GM23338 (cell line): ENCODE results near the gene TTC5. TPM values are rescaled to one million over a fixed set of nuclear protein-coding genes. Genes with fewer than 3 reads are reported as not detected.

Experiments
- ATAC-seq: fragments of 200-7000 bp; cut with Tn5 transposase; 3 replicates; pipeline ENCODE4 v1.9.1; 2020
- DNase-seq: peaks from one replicate; pipeline ENCODE4 v3.0.0-alpha.2; 2015; ENCODE audit warnings: low spot score
- H2AFZ ChIP-seq: fragments of 200-600 bp; sonication (generic); 2 replicates; pipeline ENCODE4 v1.8.0; 2016; ENCODE audit warnings: antibody characterized with exemption, mild to moderate bottlenecking, moderate library complexity
- H3F3A ChIP-seq: fragments of 200-600 bp; sonication (generic); replicated peaks from 2 replicates; pipeline ENCODE4 v1.8.0; 2017; ENCODE audit warnings: antibody characterized with exemption, mixed run types, low read depth
- H3K27ac ChIP-seq: fragments of 200-600 bp; sonication (generic); 2 replicates; pipeline ENCODE4 v1.6.1; 2016; ENCODE audit warnings: low read depth
- H3K27me3 ChIP-seq: fragments of 200-600 bp; sonication (generic); 2 replicates; pipeline ENCODE4 v1.8.0; 2016; ENCODE audit warnings: mild to moderate bottlenecking, mixed run types, moderate library complexity; ENCODE audit not compliant: insufficient read depth
- H3K36me3 ChIP-seq: fragments of 200-600 bp; sonication (generic); 2 replicates; pipeline ENCODE4 v1.8.0; 2016; ENCODE audit warnings: mild to moderate bottlenecking; ENCODE audit not compliant: insufficient read depth
- H3K4me1 ChIP-seq: fragments of 200-600 bp; sonication (generic); 2 replicates; pipeline ENCODE4 v1.8.0; 2016; ENCODE audit warnings: mild to moderate bottlenecking, moderate library complexity; ENCODE audit not compliant: insufficient read depth
- H3K4me2 ChIP-seq: fragments of 200-600 bp; sonication (generic); 2 replicates; pipeline ENCODE4 v1.7.1; 2017; ENCODE audit warnings: mixed run types
- H3K4me3 ChIP-seq: fragments of 200-600 bp; sonication (generic); 2 replicates; pipeline ENCODE4 v1.6.1; 2016; ENCODE audit warnings: mixed run types
- H3K79me2 ChIP-seq: fragments of 200-600 bp; sonication (generic); replicated peaks from 2 replicates; pipeline ENCODE4 v1.8.0; 2017; ENCODE audit warnings: mild to moderate bottlenecking; ENCODE audit not compliant: insufficient read depth
- H3K9me2 ChIP-seq: fragments of 200-600 bp; sonication (generic); 2 replicates; pipeline ENCODE4 v1.8.0; 2017; ENCODE audit not compliant: insufficient read depth
- H4K20me1 ChIP-seq: fragments of 200-600 bp; sonication (generic); replicated peaks from 2 replicates; pipeline ENCODE4 v1.8.0; 2017; ENCODE audit warnings: mild to moderate bottlenecking; ENCODE audit not compliant: insufficient read depth
- H3K27ac Mint-ChIP-seq: 2 replicates; pipeline ENCODE4 v1.8.0; 2020; ENCODE audit warnings: inconsistent platforms, mild to moderate bottlenecking, moderate library complexity, mixed read lengths
- H3K27me3 Mint-ChIP-seq: 3 replicates; pipeline ENCODE4 v1.8.0; 2022; ENCODE audit warnings: low read depth, mild to moderate bottlenecking, moderate library complexity, mixed read lengths, inconsistent platforms; ENCODE audit not compliant: insufficient read depth, poor library complexity
- H3K36me3 Mint-ChIP-seq: 3 replicates; pipeline ENCODE4 v1.8.0; 2021; ENCODE audit warnings: low read depth, mild to moderate bottlenecking, inconsistent platforms, moderate library complexity, mixed read lengths
- H3K4me1 Mint-ChIP-seq: 3 replicates; pipeline ENCODE4 v1.8.0; 2020; ENCODE audit warnings: mild to moderate bottlenecking, inconsistent platforms, mixed read lengths
- H3K4me3 Mint-ChIP-seq: 3 replicates; pipeline ENCODE4 v1.8.0; 2021; ENCODE audit warnings: moderate library complexity, mild to moderate bottlenecking, inconsistent platforms, mixed read lengths
- H3K9me3 Mint-ChIP-seq: 3 replicates; pipeline ENCODE4 v1.8.0; 2020; ENCODE audit warnings: moderate library complexity, mild to moderate bottlenecking, inconsistent platforms, mixed read lengths
- CREB1 ChIP-seq: fragments of 250-450 bp; sonication (Bioruptor Pico); IDR thresholded peaks from 2 replicates; pipeline ENCODE4 v1.5.0; 2020; ENCODE audit warnings: low read depth, mild to moderate bottlenecking, moderate library complexity
- ETS1 ChIP-seq: IDR thresholded peaks from 2 replicates; pipeline ENCODE4 v1.6.1; 2016; ENCODE audit warnings: antibody characterized with exemption
- EZH2phosphoT487 ChIP-seq: fragments of 200-600 bp; sonication (generic); IDR thresholded peaks from one replicate; pipeline ENCODE4 v1.8.1; 2018; ENCODE audit warnings: antibody characterized with exemption; ENCODE audit not compliant: unreplicated experiment
- NANOG ChIP-seq: IDR thresholded peaks from 2 replicates; pipeline ENCODE4 v1.6.1; 2016; ENCODE audit warnings: antibody characterized with exemption, borderline replicate concordance
- POLR2AphosphoS5 ChIP-seq: IDR thresholded peaks from 2 replicates; pipeline ENCODE4 v1.6.1; 2016; ENCODE audit warnings: antibody characterized with exemption, low read depth
- REST ChIP-seq: IDR thresholded peaks from one replicate; pipeline ENCODE4 v1.6.1; 2018; ENCODE audit warnings: antibody characterized with exemption; ENCODE audit not compliant: unreplicated experiment
- STAT1 ChIP-seq: IDR thresholded peaks from one replicate; pipeline ENCODE4 v1.6.1; 2016; ENCODE audit warnings: antibody characterized with exemption; ENCODE audit not compliant: unreplicated experiment
- ZNF114 ChIP-seq: fragments of 250-450 bp; sonication (Bioruptor Pico); IDR thresholded peaks from 2 replicates; pipeline ENCODE4 v1.5.0; 2020; ENCODE audit warnings: mild to moderate bottlenecking, moderate library complexity
- ZNF331 ChIP-seq: fragments of 250-450 bp; sonication (Bioruptor Pico); IDR thresholded peaks from 2 replicates; pipeline ENCODE4 v1.5.0; 2020; ENCODE audit warnings: low read depth, mild to moderate bottlenecking, moderate library complexity
- polyA plus RNA-seq: library from polyadenylated mRNA; unstranded; fragments of >200 nt; fragmentation: Nextera tagmentation; extraction: Ambion mirVana; gene quantifications from 2 replicates; pipeline ENCODE4 v1.2.1, GENCODE V29; 2016
- total RNA-seq: library from RNA; depleted of rRNA; stranded (reverse); fragments of >200 nt; shearing (Covaris generic); gene quantifications from 2 replicates; pipeline ENCODE4 v1.2.3, GENCODE V29; 2014

Gene TTC5
- total and polyA plus RNA-seq, 2 experiments from 2014 or later: 9.3 to 14.6 TPM

- no peak for ATAC-seq
- peaks cover 75% of the 10 kb centered on the region for H3K36me3 ChIP-seq
- H4K20me1 ChIP-seq: peaks cover 38% of the 10 kb centered on the region
- H3K27ac Mint-ChIP-seq: no peak overlapping the region
- H3K36me3 Mint-ChIP-seq: peaks cover 87% of the 10 kb centered on the region
- H3K4me2 ChIP-seq: no peak overlapping the region
- DNase-seq: no peak
- peaks cover 50% of the 10 kb centered on the region for H3K79me2 ChIP-seq
- H3K4me1 Mint-ChIP-seq: no peaks in the 10 kb centered on the region
- H3K4me3 Mint-ChIP-seq: no peak overlapping the region
- H3K9me3 Mint-ChIP-seq: peaks cover 10% of the 10 kb centered on the region
- H3K27ac ChIP-seq: no peak overlapping the region
- H3K4me1 ChIP-seq: no peaks in the 10 kb centered on the region
- peaks cover 33% of the 10 kb centered on the region for H3F3A ChIP-seq
- no peak overlapping the region for H3K4me3 ChIP-seq
- TF ChIP-seq EZH2phosphoT487 (no peak), POLR2AphosphoS5 (no peak), STAT1 (no peak), REST (no peak), CREB1 (CRISPR knock-in tag) (no peak), ZNF331 (CRISPR knock-in tag) (no peak)
- no peaks in the 10 kb centered on the region for H3K27me3 ChIP-seq
- no peak overlapping the region for H2AFZ ChIP-seq
- H3K27me3 Mint-ChIP-seq: peaks cover 15% of the 10 kb centered on the region
- H3K9me2 ChIP-seq: no peaks in the 10 kb centered on the region
These were observed 8.3 kb upstream of the TTC5 start for GRCh38 chr14:20314026-20314425.

- Histone ChIP-seq H3F3A (no peaks in the 10 kb centered on the region), H3K9me2 (no peaks in the 10 kb centered on the region), H3K4me1 (peaks cover 7% of the 10 kb centered on the region; the same call in 1 of the 2 replicates), H3K79me2 (peaks cover 31% of the 10 kb centered on the region), H2AFZ (no peak overlapping the region), H3K27me3 (no peaks in the 10 kb centered on the region), H4K20me1 (peaks cover 4% of the 10 kb centered on the region; the same call in 1 of the 2 replicates), H3K27ac (no peak overlapping the region), H3K4me2 (no peak overlapping the region), H3K36me3 (peaks cover 6% of the 10 kb centered on the region), H3K4me3 (peak overlapping the region; percentile 63)
- H3K27me3 Mint-ChIP-seq: peaks cover 7% of the 10 kb centered on the region
- H3K9me3 Mint-ChIP-seq: peaks cover 8% of the 10 kb centered on the region
- no peak for DNase-seq
- peaks cover 3% of the 10 kb centered on the region; the same call in 2 of the 3 replicates for H3K4me1 Mint-ChIP-seq
- H3K27ac Mint-ChIP-seq: 0 out of 2 replicates have a peak overlapping the region, but pooled peaks have one; percentile 28
- peak overlapping the region; percentile 87 for H3K4me3 Mint-ChIP-seq
- ATAC-seq: no peak
- peaks cover 14% of the 10 kb centered on the region for H3K36me3 Mint-ChIP-seq
- TF ChIP-seq ETS1: no peak
- TF ChIP-seq ZNF331 (CRISPR knock-in tag): no peak
- TF ChIP-seq NANOG: no peak
- TF ChIP-seq EZH2phosphoT487: no peak
- TF ChIP-seq REST: no peak
- TF ChIP-seq ZNF114 (CRISPR knock-in tag): no peak
These were observed 300 bp upstream of the TTC5 start for GRCh38 chr14:20306079-20306423.
